ENCODE measurements around the gene RERG. TPM values are rescaled to one million over a fixed set of nuclear protein-coding genes. Genes with fewer than 3 reads are reported as not detected.

RERG gene
- total RNA-seq, 1 donor from 2014 or later, result 4.7 TPM

DNA sequence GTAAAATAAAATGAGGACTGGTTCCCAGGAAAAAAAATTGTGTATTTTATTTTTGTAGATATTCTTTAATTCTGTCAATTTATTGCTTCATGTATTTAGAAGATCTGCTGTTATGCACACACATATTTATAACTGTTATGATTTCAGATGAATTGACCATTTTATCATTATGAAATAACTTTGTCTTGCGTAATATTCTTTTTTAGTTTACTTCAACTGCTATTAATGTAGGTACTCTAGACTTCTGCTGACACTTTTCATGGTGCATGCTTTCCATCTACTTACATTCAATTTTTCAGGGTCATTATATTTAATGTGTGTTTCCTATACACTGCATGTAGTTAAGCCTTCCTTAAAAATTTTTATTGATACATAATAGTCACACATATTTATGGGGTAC, 162.1 kb downstream of the RERG start:
- Histone ChIP-seq H3K27ac (ENCODE audit: low read depth, low read length) (no peak overlapping the region), H3K4me1 (ENCODE audit: control insufficient read depth in 3 of 3, insufficient read depth in 3 of 3, low read length in 3 of 3) (no peaks in the 10 kb centered on the region), H3K9ac (ENCODE audit: low read depth in 1 of 3, low read length in 3 of 3) (no peak overlapping the region), H3K27me3 (ENCODE audit: control insufficient read depth in 3 of 3, insufficient read depth in 3 of 3, low read length in 3 of 3) (no peaks in the 10 kb centered on the region), H3K36me3 (ENCODE audit: control insufficient read depth in 3 of 3, insufficient read depth in 3 of 3, low read length in 3 of 3) (no peaks in the 10 kb centered on the region), H3K4me3 (ENCODE audit: low read length in 3 of 3) (no peak overlapping the region), H3K9me3 (ENCODE audit: control insufficient read depth in 3 of 3, low read length in 3 of 3) (no peaks in the 10 kb centered on the region)

Other genes with a start within 250 kb of the RERG start
- gene PDE6H, start 248.4 kb downstream of the RERG start, total RNA-seq, result not detected
- 2.1 TPM for gene PTPRO, start 101.1 kb upstream of the RERG start, total RNA-seq